ENCODE results near the gene TCHH.

DNA sequence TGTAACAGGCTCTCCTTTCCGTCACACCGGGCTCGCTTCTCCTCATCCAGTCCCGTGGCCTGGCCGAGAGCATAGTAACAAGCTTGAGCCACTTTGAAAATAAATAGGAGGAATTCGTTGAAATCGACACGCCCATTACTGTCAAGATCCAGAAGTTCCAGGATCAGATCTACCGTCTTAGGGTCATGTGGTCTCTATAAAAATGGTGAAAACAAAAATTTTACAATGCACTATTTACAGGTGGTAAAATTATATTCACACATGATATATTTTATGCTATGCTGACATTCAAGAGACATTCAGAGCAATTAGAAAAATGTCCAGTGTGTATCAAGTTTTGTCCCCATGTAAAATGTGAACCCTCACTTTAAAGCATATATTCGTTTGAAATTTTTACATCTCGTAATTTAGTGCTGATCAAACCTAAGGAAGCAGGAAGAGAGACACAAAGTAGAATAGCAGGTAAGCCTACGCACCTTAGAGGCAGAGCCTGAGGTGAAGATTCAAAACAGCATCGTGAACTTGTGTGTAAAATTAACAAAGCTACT is 2.3 kb downstream of the TCHH start:
- TF ChIP-seq EZH2 (IDR thresholded peaks at IDR 0.05) = no peak
- no peak for TF ChIP-seq POLR2AphosphoS5 (IDR thresholded peaks at IDR 0.05; ENCODE audit: borderline replicate concordance, low read depth, low read length)

Measured in SK-N-MC (cell line).